ENCODE measurements around the gene SYT13.

SYT13 gene

DNA sequence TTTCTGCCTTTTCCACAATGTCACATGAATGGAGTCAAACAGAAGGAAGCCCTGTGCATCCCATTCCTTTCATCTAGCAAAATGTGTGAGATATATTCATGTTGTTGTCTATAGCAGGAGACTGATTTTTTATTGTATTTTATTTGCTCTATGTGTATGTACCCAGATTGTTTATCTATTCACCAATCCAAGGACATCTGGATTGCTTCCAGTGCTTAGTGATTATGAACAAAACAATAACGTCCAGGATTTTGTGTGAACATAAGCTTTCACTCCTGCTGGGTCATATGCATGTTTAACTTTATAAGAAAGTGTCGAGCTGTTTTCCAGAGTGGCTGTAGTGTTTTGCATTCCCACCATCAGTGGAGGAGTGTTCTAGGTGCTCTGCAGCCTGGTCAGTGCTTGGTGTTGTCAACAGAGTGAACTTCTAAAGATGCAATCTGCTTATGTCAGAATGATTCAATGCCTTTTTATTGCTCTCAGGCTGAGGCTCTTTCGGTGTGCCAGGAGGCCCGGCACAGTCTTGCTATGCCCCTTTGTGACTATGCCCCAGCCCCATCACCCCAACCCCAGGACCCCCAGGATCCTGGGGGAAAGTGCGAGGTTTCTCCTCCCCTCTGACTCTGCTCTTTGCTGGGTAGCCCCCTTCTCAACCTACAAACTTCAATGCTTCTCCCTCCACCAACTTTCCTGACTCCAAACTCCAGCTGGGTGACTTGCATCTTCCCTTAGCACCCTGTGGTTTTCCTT lies 19.9 kb upstream of the SYT13 start:
- DNase-seq = no peak

DNA sequence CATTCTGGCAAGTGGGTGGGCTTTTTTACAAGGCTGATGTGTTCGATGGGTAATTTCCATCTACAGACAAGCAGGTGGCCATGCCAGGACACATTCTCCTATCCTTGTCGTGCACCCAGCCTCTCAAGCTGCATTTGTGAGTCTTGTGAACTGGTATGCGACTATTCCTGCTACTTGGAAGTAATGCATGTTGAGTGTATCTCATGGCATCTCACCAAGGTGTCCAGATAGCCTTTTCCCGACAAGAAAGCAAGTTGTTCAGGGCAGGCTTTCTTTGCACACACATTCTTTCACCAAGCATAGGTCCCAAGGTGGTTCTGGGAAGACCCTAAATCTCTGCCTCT lies 18.8 kb upstream of the SYT13 start:
- DNase-seq = no peak

GRCh38 chr11:45304111-45304991 lies 18.2 kb upstream of the SYT13 start:
- DNase-seq = no peak

GRCh38 chr11:45303316-45303715 lies 17.2 kb upstream of the SYT13 start:
- DNase-seq = no peak

GRCh38 chr11:45301537-45302246 lies 15.6 kb upstream of the SYT13 start:
- no peak for DNase-seq

- DNase-seq = no peak
Measured at GRCh38 chr11:45300715-45301114, 14.6 kb upstream of the SYT13 start.

DNA sequence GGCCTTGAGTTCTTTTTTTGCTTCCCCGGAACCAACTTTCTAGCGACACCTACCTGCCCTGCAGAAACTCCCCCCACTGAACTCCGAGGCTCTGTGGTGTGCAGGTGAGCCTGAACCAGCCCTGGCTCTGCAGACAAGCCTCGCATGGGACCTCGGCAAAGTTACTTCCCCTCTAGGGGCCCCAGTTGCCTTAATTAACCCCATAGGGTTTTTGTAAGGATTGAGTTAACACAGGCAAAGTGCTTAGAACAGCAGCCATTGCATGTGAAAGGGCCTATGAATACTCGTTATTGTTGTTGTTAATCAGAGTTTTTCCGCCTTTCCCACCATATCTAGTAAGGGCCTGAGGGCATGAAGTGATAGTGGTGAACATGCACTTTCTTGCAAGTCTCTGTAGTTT lies 12.6 kb upstream of the SYT13 start:
- no peak for DNase-seq

- DNase-seq = no peak
Measured at GRCh38 chr11:45296075-45296474, 9.9 kb upstream of the SYT13 start.

DNA sequence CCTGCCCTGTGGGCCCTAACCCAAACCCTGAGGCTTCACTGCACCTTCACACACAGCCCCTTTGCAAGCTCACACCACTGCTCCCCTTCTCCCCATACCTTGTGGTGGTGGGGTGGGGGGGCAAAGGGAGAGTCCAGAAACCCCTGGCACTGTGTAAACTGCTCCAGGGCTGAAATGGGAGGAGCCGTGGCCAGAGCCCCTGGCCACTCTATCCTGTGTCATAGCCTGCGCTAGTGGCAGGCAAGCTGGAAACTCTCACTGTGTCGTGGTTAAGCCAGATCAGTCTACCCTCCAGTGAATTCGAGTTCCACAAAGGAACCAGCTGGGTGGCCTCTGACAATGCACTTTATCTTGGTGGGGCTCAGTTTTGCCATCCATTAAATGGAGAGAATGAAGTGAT lies 8.4 kb upstream of the SYT13 start:
- DNase-seq = no peak

DNA sequence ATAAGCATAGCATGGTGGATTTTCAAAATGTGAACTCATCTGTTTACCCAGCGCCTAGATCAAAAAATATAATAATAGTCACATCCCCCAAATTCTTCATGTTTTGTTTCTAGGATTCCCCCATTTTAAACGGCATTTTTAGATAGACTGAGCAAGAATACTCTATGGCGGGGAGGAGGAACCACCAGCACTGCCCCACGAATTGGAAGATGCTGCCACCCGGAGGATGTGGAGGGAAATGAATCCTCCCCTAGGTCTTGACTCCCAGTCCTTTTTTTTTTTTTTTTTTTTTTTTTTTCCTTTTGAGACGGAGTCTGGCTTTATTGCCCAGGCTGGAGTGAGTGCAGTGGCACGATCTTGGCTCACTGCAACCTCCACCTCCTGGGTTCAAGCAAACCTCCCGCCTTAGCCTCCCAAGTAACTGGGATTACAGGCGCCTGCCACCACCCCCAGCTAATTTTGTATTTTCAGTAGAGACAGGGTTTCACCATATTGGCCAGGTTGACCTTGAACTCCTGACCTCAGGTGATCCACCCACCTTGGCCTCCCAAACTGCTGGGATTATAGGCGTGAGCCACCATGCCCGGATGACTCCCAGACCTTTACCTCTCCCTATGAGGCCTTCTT lies 7.5 kb upstream of the SYT13 start:
- DNase-seq = peak; percentile 78

GRCh38 chr11:45290586-45290985 lies 4.4 kb upstream of the SYT13 start:
- no peak for DNase-seq

DNA sequence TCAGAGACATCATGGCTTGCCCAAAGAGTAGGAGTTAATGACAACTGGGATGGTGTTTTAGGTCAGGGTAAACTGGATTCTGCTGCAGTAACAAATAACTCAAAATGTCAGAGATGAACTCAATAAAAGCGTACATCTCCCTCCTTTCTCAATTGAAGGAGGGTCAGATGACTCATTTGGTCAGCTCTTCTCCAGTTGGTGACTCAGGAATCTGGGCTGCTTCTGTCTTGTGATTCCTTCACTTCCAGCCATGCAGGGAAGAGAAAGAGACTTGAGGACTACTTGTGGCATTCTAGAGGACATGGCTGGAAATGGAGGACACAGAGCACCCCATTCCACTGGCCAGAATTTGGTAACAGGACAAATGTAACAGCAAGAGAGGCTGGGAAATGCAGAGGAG lies 3.2 kb upstream of the SYT13 start:
- DNase-seq = no peak

GRCh38 chr11:45288339-45288738 lies 2.2 kb upstream of the SYT13 start:
- DNase-seq = no peak

- DNase-seq = no peak
Measured at GRCh38 chr11:45287316-45287903, 1.3 kb upstream of the SYT13 start.

DNA sequence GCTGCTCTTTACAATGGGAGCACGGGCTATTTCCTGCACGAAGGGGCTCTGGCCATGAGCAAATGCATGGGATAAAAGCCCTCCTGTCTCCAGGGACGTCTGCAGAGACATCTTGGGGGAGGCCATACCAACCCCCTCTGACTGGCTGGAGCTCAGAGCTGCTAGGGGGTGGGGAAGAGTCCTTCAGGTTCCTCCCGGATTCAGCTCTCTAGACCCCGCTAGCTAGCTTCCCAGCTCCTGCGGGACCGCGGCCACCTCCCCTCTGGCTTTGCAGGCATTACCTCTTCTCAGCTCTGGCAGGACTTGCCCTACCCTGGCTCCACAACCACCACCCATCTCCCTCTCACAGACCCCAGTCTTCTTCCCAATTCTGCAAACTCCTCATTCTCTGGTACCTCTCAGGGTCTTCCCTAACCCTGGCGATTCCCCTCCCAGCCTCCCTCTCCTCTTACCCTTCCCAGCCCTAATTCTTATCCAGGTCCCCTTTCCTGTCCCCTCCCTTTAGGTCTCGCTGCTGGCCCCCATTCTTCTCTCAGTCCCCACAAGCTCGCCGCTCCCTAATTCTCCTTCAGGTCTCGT lies 802 bp downstream of the SYT13 start:
- DNase-seq = no peak

- DNase-seq = no peak
Measured at GRCh38 chr11:45282081-45282480, 4.1 kb downstream of the SYT13 start.

DNA sequence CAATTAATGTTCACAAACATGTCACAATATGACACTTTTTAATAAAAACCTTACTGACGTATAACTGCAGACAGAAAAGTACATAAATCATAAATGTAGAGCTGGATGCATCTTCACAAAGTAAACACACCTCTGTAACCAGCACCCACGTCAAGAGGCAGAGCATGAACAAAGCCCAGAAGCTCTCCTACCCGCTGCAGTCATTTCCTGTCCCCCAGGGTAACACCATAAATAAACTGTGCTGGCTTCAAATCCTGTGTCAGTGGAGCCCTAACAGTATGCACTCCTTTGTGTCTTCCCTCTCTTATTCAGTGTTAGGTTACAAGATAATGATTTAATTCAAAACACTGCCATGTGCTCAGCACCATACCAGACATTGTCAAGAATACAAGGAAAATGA lies 5.7 kb downstream of the SYT13 start:
- no peak for DNase-seq

DNA sequence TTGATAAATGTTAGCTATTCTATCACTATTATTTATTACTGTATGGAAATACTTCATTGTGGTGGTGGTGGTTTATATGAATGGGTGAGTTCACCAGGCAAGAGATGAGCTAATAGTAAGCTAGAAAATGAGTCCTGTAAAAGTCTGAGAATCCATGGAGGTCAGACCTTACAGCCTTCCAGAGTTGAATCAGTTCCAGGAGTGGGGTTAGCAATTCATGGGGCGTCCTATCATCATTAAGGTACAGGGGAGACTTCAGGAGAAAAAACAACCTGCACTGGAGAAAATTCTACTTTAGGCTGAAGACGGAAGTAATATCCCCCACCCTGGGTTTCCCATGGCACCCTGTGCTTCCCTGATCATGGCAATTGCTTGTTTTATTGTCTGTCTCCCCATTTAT lies 6.5 kb downstream of the SYT13 start:
- DNase-seq = no peak

- DNase-seq = no peak
Measured at GRCh38 chr11:45278714-45279113, 7.4 kb downstream of the SYT13 start.

DNA sequence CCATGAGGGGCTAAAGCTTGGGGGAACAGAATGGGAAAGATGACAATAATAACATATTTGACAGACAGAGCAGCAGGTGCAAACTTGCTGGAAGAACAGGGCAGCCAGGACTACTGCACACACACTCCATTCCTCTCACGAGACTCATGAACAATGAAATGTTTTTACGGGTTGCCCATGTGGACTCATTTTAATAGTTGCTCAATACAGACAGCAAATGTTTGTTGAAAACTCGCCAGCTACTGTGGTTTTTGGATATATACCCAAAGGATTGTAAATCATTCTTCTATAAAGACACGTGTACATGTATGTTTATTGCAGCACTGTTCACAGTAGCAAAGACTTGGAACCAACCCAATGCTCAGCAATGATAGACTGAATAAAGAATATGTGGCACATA lies 10.3 kb downstream of the SYT13 start:
- no peak for DNase-seq

DNA sequence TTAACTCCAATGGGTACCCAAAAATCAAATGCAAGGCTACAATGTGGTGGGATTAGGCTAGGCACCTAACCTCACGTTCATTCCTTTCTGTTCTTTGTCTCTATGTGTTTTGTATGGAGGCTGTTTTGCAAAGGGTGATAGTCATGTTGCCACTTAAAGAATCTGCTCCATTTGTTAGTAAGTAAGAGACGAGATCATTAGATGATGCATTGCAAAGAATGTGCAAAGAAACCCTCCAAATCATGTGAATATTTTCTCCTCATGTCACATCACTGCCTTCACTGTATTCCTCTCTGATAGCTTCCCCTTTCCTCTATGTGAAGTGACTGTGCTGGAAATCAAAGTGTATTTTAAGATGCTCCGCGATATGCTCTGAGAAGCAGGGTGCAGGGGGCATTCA lies 11.9 kb downstream of the SYT13 start:
- no peak for DNase-seq

DNA sequence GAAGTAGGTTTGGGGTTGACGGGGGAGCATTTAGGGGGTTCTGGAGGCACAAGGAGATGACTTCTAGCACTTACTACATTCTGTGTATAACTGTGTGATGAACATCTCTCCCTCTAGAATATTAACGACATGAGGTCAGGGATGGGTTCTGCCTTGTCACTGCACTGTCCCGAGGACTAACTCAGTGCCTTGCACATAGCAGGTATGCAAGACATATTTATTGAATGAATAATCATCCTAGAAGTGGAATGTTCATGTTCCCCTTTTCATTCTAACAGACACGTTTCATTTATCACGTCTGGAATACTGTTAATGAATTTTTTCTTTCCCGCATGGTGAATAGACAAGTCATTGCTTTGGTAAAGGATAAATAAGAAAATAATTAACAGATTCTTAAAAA lies 12.6 kb downstream of the SYT13 start:
- DNase-seq = no peak

- no peak for DNase-seq
Measured at GRCh38 chr11:45272701-45273100, 13.4 kb downstream of the SYT13 start.
